NB4 (cell line): ENCODE measurements around the gene ZNF275.

Experiments used
- CTCF ChIP-seq: IDR thresholded peaks from one replicate; pipeline ENCODE4 v1.5.1; 2012; ENCODE audit warnings: low read depth, low read length
- MYC ChIP-seq: IDR thresholded peaks from 2 replicates; pipeline ENCODE4 v1.6.1; 2011; ENCODE audit warnings: low read depth, low read length
- POLR2A ChIP-seq: IDR thresholded peaks from 2 replicates; pipeline ENCODE4 v1.6.1; 2011; ENCODE audit warnings: mild to moderate bottlenecking; ENCODE audit not compliant: insufficient read length; ENCODE audit errors: extremely low read depth
- TF ChIP-seq, protein P1 (sequence below): IDR thresholded peaks from 2 replicates; pipeline ENCODE4 v1.6.1; 2011; ENCODE audit warnings: low read depth, low read length

DNA sequence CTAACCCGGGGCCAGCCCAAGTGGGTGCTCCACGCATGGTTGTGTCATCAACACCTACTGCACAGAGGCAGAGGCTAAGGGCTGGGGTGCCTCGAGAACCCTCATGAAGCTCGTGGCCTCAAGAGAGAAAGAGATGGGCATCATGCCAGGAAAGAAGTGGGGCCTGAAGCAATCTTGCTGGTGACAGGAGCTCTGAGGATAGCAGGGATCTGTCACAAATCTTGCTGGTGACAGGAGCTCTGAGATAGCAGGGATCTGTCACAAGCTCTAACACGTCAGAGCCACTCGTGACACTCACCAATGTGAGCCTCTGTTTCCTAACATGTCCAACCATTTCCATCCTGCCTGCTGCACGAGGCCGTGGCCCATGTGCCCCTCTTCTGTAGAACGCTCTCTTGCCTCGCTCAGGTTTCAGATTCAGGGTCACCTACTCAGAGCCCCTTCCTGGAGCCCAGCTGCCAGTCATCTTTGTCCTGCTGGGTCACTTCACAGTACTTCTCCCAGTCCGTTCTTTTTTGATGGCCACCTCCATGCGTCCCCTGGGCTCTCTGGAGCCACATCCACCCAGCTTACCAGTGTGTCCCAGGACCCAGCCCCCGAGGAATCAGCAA, 46.1 kb downstream of the ZNF275 start:
- no peak for TF ChIP-seq POLR2A
- no peak for TF ChIP-seq CTCF
- TF ChIP-seq, protein P1, sequence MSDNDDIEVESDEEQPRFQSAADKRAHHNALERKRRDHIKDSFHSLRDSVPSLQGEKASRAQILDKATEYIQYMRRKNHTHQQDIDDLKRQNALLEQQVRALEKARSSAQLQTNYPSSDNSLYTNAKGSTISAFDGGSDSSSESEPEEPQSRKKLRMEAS, result no peak
- no peak for TF ChIP-seq MYC
